WTC11 (cell line): ENCODE results near the gene CCNQ. TPM values are rescaled to one million over a fixed set of nuclear protein-coding genes. Genes with fewer than 3 reads are reported as not detected.

Source experiments
- ATAC-seq: fragments of 200-7000 bp; cut with Tn5 transposase; 2 replicates; pipeline ENCODE4 v1.10.0; 2021; ENCODE audit warnings: mild to moderate bottlenecking, moderate library complexity
- CTCF ChIA-PET: fragments of 300-600 bp; sonication (Branson Sonifier 250); formaldehyde crosslinking; loops from one replicate; lab custom pipeline; 2021; ENCODE audit warnings: antibody characterized with exemption; lab: Charles Lee
- POLR2A ChIA-PET: fragments of 350-600 bp; sonication (Branson Sonifier 250); formaldehyde crosslinking; loops from one replicate; lab custom pipeline; 2021; ENCODE audit warnings: antibody characterized with exemption; lab: Charles Lee
- DNase-seq: peaks from one replicate; pipeline ENCODE4 v3.0.0; 2021; ENCODE audit warnings: low spot score
- H3K27ac Mint-ChIP-seq: 2 replicates; pipeline ENCODE4 v1.8.0; 2021; ENCODE audit warnings: mixed read lengths
- H3K27me3 Mint-ChIP-seq: 2 replicates; pipeline ENCODE4 v1.8.0; 2021; ENCODE audit warnings: low read depth, mild to moderate bottlenecking, moderate library complexity, mixed read lengths
- H3K36me3 Mint-ChIP-seq: 2 replicates; pipeline ENCODE4 v1.8.0; 2021; ENCODE audit warnings: mixed read lengths
- H3K4me1 Mint-ChIP-seq: 2 replicates; pipeline ENCODE4 v1.8.0; 2022; ENCODE audit warnings: mixed read lengths
- H3K4me3 Mint-ChIP-seq: 2 replicates; pipeline ENCODE4 v1.8.0; 2021; ENCODE audit warnings: mild to moderate bottlenecking, moderate library complexity, mixed read lengths
- H3K9me3 Mint-ChIP-seq: 2 replicates; pipeline ENCODE4 v1.8.0; 2021; ENCODE audit warnings: mixed read lengths
- CBFB ChIP-seq: sonication (generic); formaldehyde crosslinking; IDR thresholded peaks from 2 replicates; pipeline ENCODE4 v1.8.1; 2022; ENCODE audit warnings: mild to moderate bottlenecking, low read depth, missing genetic modification reagents
- CREB1 ChIP-seq: sonication (generic); formaldehyde crosslinking; IDR thresholded peaks from 2 replicates; pipeline ENCODE4 v1.8.0; 2023; ENCODE audit warnings: mild to moderate bottlenecking, missing genetic modification reagents
- CREM ChIP-seq: sonication (generic); formaldehyde crosslinking; IDR thresholded peaks from 2 replicates; pipeline ENCODE4 v1.8.1; 2022; ENCODE audit warnings: mild to moderate bottlenecking, missing genetic modification reagents, moderate library complexity
- IRF2 ChIP-seq: sonication (generic); formaldehyde crosslinking; IDR thresholded peaks from 2 replicates; pipeline ENCODE4 v1.8.0; 2022; ENCODE audit warnings: low read depth, missing genetic modification reagents, borderline replicate concordance
- MXD4 ChIP-seq: fragments of 250-450 bp; sonication (Bioruptor Pico); IDR thresholded peaks from 2 replicates; pipeline ENCODE4 v1.8.0; 2021; ENCODE audit warnings: mild to moderate bottlenecking, moderate library complexity, borderline replicate concordance
- TCF7 ChIP-seq: sonication (generic); formaldehyde crosslinking; IDR thresholded peaks from 2 replicates; pipeline ENCODE4 v1.8.0; 2022; ENCODE audit warnings: mild to moderate bottlenecking, low read depth, missing genetic modification reagents, moderate library complexity
- TEAD4 ChIP-seq: sonication (generic); formaldehyde crosslinking; IDR thresholded peaks from 2 replicates; pipeline ENCODE4 v1.8.0; 2022; ENCODE audit warnings: mild to moderate bottlenecking, missing genetic modification reagents
- total RNA-seq: library from RNA; stranded (reverse); gene quantifications from 3 replicates; pipeline ENCODE4 v1.2.3, GENCODE V29; 2021
- TF ChIP-seq, protein P1 (sequence below): sonication (generic); formaldehyde crosslinking; IDR thresholded peaks from 2 replicates; pipeline ENCODE4 v1.8.0; 2022; ENCODE audit warnings: mild to moderate bottlenecking, missing genetic modification reagents
- TF ChIP-seq, protein P2 (sequence below): sonication (generic); formaldehyde crosslinking; IDR thresholded peaks from 2 replicates; pipeline ENCODE4 v1.8.0; 2023; ENCODE audit warnings: missing genetic modification reagents, mild to moderate bottlenecking, borderline replicate concordance
- TF ChIP-seq, protein P3 (sequence below): sonication (generic); formaldehyde crosslinking; IDR thresholded peaks from 2 replicates; pipeline ENCODE4 v1.8.0; 2022; ENCODE audit warnings: missing genetic modification reagents
- TF ChIP-seq, protein P4 (sequence below): sonication (generic); formaldehyde crosslinking; IDR thresholded peaks from 2 replicates; pipeline ENCODE4 v1.8.1; 2023; ENCODE audit warnings: mild to moderate bottlenecking, missing genetic modification reagents, borderline replicate concordance
- TF ChIP-seq, protein P5 (sequence below): sonication (generic); formaldehyde crosslinking; IDR thresholded peaks from 2 replicates; pipeline ENCODE4 v1.8.1; 2022; ENCODE audit warnings: mild to moderate bottlenecking, moderate library complexity, missing genetic modification reagents
- TF ChIP-seq, protein P6 (sequence below): sonication (generic); formaldehyde crosslinking; IDR thresholded peaks from 2 replicates; pipeline ENCODE4 v1.8.1; 2022; ENCODE audit warnings: low read depth, mild to moderate bottlenecking, moderate library complexity, missing genetic modification reagents, borderline replicate concordance
- TF ChIP-seq, protein P7 (sequence below): fragments of 250-450 bp; sonication (Bioruptor Pico); conservative IDR thresholded peaks from 2 replicates; pipeline ENCODE4 v1.9.0; 2021; ENCODE audit warnings: mild to moderate bottlenecking

CCNQ gene
- total RNA-seq, 1 experiment from 2014 or later: 17.4 TPM

DNA sequence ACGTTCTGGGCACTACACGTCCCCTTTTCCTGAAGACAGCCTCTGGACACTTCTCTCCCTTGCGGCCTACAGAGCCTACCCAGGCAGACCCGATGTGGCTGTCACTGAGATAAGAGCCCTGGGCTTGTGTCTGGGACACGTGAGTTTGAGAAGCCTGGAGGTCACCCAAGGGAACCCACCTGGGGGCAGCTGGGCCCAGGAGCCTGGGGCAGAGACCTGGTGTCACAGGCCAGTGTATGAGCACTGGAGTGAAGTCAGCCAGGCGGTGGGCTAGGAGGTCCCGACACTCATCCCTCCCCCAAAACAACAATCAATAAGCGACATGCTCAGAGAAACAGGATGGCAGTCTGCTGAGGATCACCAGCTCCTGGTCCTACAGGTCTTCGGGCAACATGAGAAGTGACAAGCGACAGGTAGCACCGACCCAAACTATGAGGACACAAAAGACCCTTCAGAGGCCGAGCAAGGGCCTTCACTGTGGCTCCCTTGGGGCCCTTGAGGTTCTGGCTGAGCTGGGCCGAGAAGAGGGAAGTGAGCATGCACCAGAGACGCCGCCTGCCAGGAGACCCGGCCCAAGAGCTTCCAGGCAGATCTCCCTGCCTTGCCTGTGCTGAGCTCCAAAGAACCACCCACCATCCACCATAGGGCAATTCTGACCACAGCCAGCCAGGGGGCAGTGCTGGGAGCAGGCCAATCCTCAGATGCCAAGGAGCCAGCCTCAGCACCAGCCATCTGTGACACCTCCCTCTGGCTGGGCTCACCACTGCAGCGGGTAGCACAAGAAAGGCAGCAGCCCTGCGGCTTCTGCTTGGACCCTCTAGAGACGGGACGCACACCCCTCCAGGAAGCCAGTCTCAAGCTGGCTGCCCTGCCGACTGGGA lies 37.1 kb upstream of the CCNQ start (continued):
- no peak for TF ChIP-seq TEAD4 (CRISPR knock-in tag)
- no peak for TF ChIP-seq CREM (CRISPR knock-in tag)
- TF ChIP-seq IRF2 (CRISPR knock-in tag): no peak
- TF ChIP-seq, protein P1, sequence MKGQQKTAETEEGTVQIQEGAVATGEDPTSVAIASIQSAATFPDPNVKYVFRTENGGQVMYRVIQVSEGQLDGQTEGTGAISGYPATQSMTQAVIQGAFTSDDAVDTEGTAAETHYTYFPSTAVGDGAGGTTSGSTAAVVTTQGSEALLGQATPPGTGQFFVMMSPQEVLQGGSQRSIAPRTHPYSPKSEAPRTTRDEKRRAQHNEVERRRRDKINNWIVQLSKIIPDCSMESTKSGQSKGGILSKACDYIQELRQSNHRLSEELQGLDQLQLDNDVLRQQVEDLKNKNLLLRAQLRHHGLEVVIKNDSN (CRISPR knock-in tag): no peak
- TF ChIP-seq, protein P2, sequence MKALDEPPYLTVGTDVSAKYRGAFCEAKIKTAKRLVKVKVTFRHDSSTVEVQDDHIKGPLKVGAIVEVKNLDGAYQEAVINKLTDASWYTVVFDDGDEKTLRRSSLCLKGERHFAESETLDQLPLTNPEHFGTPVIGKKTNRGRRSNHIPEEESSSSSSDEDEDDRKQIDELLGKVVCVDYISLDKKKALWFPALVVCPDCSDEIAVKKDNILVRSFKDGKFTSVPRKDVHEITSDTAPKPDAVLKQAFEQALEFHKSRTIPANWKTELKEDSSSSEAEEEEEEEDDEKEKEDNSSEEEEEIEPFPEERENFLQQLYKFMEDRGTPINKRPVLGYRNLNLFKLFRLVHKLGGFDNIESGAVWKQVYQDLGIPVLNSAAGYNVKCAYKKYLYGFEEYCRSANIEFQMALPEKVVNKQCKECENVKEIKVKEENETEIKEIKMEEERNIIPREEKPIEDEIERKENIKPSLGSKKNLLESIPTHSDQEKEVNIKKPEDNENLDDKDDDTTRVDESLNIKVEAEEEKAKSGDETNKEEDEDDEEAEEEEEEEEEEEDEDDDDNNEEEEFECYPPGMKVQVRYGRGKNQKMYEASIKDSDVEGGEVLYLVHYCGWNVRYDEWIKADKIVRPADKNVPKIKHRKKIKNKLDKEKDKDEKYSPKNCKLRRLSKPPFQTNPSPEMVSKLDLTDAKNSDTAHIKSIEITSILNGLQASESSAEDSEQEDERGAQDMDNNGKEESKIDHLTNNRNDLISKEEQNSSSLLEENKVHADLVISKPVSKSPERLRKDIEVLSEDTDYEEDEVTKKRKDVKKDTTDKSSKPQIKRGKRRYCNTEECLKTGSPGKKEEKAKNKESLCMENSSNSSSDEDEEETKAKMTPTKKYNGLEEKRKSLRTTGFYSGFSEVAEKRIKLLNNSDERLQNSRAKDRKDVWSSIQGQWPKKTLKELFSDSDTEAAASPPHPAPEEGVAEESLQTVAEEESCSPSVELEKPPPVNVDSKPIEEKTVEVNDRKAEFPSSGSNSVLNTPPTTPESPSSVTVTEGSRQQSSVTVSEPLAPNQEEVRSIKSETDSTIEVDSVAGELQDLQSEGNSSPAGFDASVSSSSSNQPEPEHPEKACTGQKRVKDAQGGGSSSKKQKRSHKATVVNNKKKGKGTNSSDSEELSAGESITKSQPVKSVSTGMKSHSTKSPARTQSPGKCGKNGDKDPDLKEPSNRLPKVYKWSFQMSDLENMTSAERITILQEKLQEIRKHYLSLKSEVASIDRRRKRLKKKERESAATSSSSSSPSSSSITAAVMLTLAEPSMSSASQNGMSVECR: no peak
- TF ChIP-seq, protein P3, sequence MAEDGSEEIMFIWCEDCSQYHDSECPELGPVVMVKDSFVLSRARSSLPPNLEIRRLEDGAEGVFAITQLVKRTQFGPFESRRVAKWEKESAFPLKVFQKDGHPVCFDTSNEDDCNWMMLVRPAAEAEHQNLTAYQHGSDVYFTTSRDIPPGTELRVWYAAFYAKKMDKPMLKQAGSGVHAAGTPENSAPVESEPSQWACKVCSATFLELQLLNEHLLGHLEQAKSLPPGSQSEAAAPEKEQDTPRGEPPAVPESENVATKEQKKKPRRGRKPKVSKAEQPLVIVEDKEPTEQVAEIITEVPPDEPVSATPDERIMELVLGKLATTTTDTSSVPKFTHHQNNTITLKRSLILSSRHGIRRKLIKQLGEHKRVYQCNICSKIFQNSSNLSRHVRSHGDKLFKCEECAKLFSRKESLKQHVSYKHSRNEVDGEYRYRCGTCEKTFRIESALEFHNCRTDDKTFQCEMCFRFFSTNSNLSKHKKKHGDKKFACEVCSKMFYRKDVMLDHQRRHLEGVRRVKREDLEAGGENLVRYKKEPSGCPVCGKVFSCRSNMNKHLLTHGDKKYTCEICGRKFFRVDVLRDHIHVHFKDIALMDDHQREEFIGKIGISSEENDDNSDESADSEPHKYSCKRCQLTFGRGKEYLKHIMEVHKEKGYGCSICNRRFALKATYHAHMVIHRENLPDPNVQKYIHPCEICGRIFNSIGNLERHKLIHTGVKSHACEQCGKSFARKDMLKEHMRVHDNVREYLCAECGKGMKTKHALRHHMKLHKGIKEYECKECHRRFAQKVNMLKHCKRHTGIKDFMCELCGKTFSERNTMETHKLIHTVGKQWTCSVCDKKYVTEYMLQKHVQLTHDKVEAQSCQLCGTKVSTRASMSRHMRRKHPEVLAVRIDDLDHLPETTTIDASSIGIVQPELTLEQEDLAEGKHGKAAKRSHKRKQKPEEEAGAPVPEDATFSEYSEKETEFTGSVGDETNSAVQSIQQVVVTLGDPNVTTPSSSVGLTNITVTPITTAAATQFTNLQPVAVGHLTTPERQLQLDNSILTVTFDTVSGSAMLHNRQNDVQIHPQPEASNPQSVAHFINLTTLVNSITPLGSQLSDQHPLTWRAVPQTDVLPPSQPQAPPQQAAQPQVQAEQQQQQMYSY: no peak
- no peak for TF ChIP-seq TCF7 (CRISPR knock-in tag)
- TF ChIP-seq, protein P4, sequence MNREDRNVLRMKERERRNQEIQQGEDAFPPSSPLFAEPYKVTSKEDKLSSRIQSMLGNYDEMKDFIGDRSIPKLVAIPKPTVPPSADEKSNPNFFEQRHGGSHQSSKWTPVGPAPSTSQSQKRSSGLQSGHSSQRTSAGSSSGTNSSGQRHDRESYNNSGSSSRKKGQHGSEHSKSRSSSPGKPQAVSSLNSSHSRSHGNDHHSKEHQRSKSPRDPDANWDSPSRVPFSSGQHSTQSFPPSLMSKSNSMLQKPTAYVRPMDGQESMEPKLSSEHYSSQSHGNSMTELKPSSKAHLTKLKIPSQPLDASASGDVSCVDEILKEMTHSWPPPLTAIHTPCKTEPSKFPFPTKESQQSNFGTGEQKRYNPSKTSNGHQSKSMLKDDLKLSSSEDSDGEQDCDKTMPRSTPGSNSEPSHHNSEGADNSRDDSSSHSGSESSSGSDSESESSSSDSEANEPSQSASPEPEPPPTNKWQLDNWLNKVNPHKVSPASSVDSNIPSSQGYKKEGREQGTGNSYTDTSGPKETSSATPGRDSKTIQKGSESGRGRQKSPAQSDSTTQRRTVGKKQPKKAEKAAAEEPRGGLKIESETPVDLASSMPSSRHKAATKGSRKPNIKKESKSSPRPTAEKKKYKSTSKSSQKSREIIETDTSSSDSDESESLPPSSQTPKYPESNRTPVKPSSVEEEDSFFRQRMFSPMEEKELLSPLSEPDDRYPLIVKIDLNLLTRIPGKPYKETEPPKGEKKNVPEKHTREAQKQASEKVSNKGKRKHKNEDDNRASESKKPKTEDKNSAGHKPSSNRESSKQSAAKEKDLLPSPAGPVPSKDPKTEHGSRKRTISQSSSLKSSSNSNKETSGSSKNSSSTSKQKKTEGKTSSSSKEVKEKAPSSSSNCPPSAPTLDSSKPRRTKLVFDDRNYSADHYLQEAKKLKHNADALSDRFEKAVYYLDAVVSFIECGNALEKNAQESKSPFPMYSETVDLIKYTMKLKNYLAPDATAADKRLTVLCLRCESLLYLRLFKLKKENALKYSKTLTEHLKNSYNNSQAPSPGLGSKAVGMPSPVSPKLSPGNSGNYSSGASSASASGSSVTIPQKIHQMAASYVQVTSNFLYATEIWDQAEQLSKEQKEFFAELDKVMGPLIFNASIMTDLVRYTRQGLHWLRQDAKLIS: no peak

DNA sequence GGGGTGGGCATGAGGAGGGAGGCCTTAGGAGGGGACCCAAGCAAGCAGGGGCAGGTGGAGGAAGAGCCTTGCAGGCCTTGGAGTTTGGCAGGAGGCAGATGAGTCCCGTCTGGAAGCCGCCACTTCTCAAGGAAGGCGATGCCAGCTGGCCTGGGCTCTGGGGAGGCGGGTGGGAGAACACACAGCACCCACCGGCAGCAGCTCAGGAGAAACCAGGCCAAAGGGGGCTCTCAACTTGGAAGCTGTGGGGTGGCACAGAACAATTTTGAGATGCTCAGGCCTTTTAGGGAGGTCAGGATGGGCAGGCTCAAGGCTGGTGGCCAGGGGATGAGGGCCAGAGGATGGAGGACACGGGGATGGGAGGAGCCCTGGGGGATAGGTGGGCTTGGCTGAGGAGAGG lies 36.4 kb upstream of the CCNQ start:
- ChIA-PET CTCF (interaction anchor here (0.7 to 3.8 kb wide), 9 partner anchors 10 to 81 kb away, joined by 3 to 106 read pairs (median 15); partner anchors contain the start of genes CCNQ and DUSP9), POLR2A (no interaction called here)
- no peak overlapping the region for H3K4me3 Mint-ChIP-seq
- DNase-seq (no peak), ATAC-seq (no peak)
- no peaks in the 10 kb centered on the region for H3K4me1 Mint-ChIP-seq
- H3K27ac Mint-ChIP-seq: no peak overlapping the region
- H3K27me3 Mint-ChIP-seq: no peaks in the 10 kb centered on the region; the same call in 1 of the 2 replicates
- H3K36me3 Mint-ChIP-seq: no peaks in the 10 kb centered on the region
- peaks cover 4% of the 10 kb centered on the region; the same call in 1 of the 2 replicates for H3K9me3 Mint-ChIP-seq
- TF ChIP-seq CREB1 (CRISPR knock-in tag) (no peak), MXD4 (no peak), CBFB (CRISPR knock-in tag) (no peak)
- TF ChIP-seq, protein P5, sequence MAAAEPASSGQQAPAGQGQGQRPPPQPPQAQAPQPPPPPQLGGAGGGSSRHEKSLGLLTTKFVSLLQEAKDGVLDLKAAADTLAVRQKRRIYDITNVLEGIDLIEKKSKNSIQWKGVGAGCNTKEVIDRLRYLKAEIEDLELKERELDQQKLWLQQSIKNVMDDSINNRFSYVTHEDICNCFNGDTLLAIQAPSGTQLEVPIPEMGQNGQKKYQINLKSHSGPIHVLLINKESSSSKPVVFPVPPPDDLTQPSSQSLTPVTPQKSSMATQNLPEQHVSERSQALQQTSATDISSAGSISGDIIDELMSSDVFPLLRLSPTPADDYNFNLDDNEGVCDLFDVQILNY (CRISPR knock-in tag): no peak
- TF ChIP-seq, protein P6, sequence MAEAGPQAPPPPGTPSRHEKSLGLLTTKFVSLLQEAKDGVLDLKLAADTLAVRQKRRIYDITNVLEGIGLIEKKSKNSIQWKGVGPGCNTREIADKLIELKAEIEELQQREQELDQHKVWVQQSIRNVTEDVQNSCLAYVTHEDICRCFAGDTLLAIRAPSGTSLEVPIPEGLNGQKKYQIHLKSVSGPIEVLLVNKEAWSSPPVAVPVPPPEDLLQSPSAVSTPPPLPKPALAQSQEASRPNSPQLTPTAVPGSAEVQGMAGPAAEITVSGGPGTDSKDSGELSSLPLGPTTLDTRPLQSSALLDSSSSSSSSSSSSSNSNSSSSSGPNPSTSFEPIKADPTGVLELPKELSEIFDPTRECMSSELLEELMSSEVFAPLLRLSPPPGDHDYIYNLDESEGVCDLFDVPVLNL: no peak
- TF ChIP-seq, protein P7, sequence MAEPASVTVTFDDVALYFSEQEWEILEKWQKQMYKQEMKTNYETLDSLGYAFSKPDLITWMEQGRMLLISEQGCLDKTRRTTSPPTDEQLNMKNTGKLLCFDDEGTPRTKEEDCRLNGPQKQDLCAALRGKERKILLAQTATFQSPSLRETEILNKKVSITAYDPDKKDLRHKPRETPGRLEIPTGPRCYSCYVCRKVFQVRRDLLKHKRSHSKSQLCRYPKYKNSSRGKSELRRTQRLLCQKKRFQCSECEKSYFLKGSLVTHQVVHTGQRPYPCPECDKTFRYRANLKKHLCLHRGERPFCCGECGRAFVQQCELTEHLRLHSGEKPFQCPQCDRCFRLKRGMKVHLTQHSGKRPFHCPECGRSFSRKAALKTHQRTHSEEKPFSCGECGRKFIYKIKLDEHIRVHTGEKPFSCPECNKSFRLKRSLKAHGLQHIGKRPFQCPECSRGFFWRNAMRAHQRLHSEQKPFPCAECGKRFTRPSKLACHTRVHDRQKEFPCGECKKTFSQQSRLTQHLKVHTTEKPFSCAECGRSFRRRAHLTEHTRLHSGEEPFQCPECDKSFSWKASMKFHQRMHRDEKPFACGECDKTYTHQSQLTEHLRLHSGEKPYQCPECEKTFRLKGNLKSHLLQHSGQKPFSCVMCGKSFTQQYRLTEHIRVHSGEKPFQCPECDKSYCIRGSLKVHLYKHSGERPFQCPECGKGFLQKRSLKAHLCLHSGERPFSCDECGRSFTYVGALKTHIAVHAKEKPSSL: no peak
